ENCODE data around the gene NFASC.

NFASC gene

GRCh38 chr1:205061227-205061626 lies 190.6 kb downstream of the NFASC start:
- no peak overlapping the region for H3K9ac ChIP-seq (ENCODE audit: low read depth, low read length)
- H3K9me3 ChIP-seq (ENCODE audit: control insufficient read depth, insufficient read depth, low read length) = no peaks in the 10 kb centered on the region
- peaks cover 3% of the 10 kb centered on the region; the same call in 1 of the 2 replicates for H3K4me1 ChIP-seq (ENCODE audit: insufficient read depth, low read length)

GRCh38 chr1:205061665-205062069 lies 191.0 kb downstream of the NFASC start:
- Histone ChIP-seq H3K9ac (ENCODE audit: low read depth, low read length) (no peak overlapping the region), H3K9me3 (ENCODE audit: control insufficient read depth, insufficient read depth, low read length) (no peaks in the 10 kb centered on the region), H3K4me1 (ENCODE audit: insufficient read depth, low read length) (peaks cover 3% of the 10 kb centered on the region; the same call in 1 of the 2 replicates), H3K36me3 (ENCODE audit: insufficient read depth, low read length) (no peaks in the 10 kb centered on the region; the same call in 1 of the 2 replicates)

More at GRCh38 chr1:205061227-205061626, 190.6 kb downstream of the NFASC start:
- no peaks in the 10 kb centered on the region; the same call in 1 of the 2 replicates for H3K36me3 ChIP-seq (ENCODE audit: insufficient read depth, low read length)

- no peaks in the 10 kb centered on the region for H3K9me3 ChIP-seq (ENCODE audit: control insufficient read depth, insufficient read depth, low read length)
- peaks cover 3% of the 10 kb centered on the region; the same call in 1 of the 2 replicates for H3K4me1 ChIP-seq (ENCODE audit: insufficient read depth, low read length)
- no peaks in the 10 kb centered on the region for H3K36me3 ChIP-seq (ENCODE audit: insufficient read depth, low read length)
- H3K9ac ChIP-seq (ENCODE audit: low read depth, low read length) = no peak overlapping the region
Observed at GRCh38 chr1:205062319-205062718, 191.7 kb downstream of the NFASC start.

GRCh38 chr1:205062895-205063294 lies 192.2 kb downstream of the NFASC start:
- no peak overlapping the region for H3K9ac ChIP-seq (ENCODE audit: low read depth, low read length)
- no peaks in the 10 kb centered on the region for H3K36me3 ChIP-seq (ENCODE audit: insufficient read depth, low read length)
- H3K9me3 ChIP-seq (ENCODE audit: control insufficient read depth, insufficient read depth, low read length) = no peaks in the 10 kb centered on the region
- H3K4me1 ChIP-seq (ENCODE audit: insufficient read depth, low read length) = peaks cover 3% of the 10 kb centered on the region; the same call in 1 of the 2 replicates

GRCh38 chr1:205064301-205064700 lies 193.6 kb downstream of the NFASC start:
- Histone ChIP-seq H3K9me3 (ENCODE audit: control insufficient read depth, insufficient read depth, low read length) (no peaks in the 10 kb centered on the region), H3K36me3 (ENCODE audit: insufficient read depth, low read length) (no peaks in the 10 kb centered on the region), H3K9ac (ENCODE audit: low read depth, low read length) (no peak overlapping the region), H3K4me1 (ENCODE audit: insufficient read depth, low read length) (peaks cover 3% of the 10 kb centered on the region; the same call in 1 of the 2 replicates)

- H3K9me3 ChIP-seq (ENCODE audit: control insufficient read depth, insufficient read depth, low read length) = no peaks in the 10 kb centered on the region
- no peak overlapping the region for H3K9ac ChIP-seq (ENCODE audit: low read depth, low read length)
- H3K4me1 ChIP-seq (ENCODE audit: insufficient read depth, low read length) = peaks cover 3% of the 10 kb centered on the region; the same call in 1 of the 2 replicates
- H3K36me3 ChIP-seq (ENCODE audit: insufficient read depth, low read length) = no peaks in the 10 kb centered on the region
Observed at GRCh38 chr1:205064741-205065316, 194.2 kb downstream of the NFASC start.

- no peak overlapping the region for H3K9ac ChIP-seq (ENCODE audit: low read depth, low read length)
- no peaks in the 10 kb centered on the region for H3K9me3 ChIP-seq (ENCODE audit: control insufficient read depth, insufficient read depth, low read length)
- peaks cover 3% of the 10 kb centered on the region; the same call in 1 of the 2 replicates for H3K4me1 ChIP-seq (ENCODE audit: insufficient read depth, low read length)
- H3K36me3 ChIP-seq (ENCODE audit: insufficient read depth, low read length) = no peaks in the 10 kb centered on the region
Observed at GRCh38 chr1:205065666-205066065, 195.0 kb downstream of the NFASC start.

- Histone ChIP-seq H3K4me1 (ENCODE audit: insufficient read depth, low read length) (peaks cover 2% of the 10 kb centered on the region; the same call in 1 of the 2 replicates), H3K9me3 (ENCODE audit: control insufficient read depth, insufficient read depth, low read length) (no peaks in the 10 kb centered on the region), H3K9ac (ENCODE audit: low read depth, low read length) (no peak overlapping the region), H3K36me3 (ENCODE audit: insufficient read depth, low read length) (no peaks in the 10 kb centered on the region)
Observed at GRCh38 chr1:205066141-205066818, 195.6 kb downstream of the NFASC start.

GRCh38 chr1:205067031-205067430 lies 196.4 kb downstream of the NFASC start:
- Histone ChIP-seq H3K4me1 (ENCODE audit: insufficient read depth, low read length) (no peaks in the 10 kb centered on the region; the same call in 1 of the 2 replicates), H3K36me3 (ENCODE audit: insufficient read depth, low read length) (no peaks in the 10 kb centered on the region), H3K9me3 (ENCODE audit: control insufficient read depth, insufficient read depth, low read length) (no peaks in the 10 kb centered on the region), H3K9ac (ENCODE audit: low read depth, low read length) (no peak overlapping the region)

- Histone ChIP-seq H3K9ac (ENCODE audit: low read depth, low read length) (no peak overlapping the region), H3K9me3 (ENCODE audit: control insufficient read depth, insufficient read depth, low read length) (no peaks in the 10 kb centered on the region), H3K4me1 (ENCODE audit: insufficient read depth, low read length) (no peaks in the 10 kb centered on the region; the same call in 1 of the 2 replicates), H3K36me3 (ENCODE audit: insufficient read depth, low read length) (no peaks in the 10 kb centered on the region)
Observed at GRCh38 chr1:205068001-205068400, 197.3 kb downstream of the NFASC start.

GRCh38 chr1:205068457-205069040 lies 197.9 kb downstream of the NFASC start:
- no peaks in the 10 kb centered on the region; the same call in 1 of the 2 replicates for H3K4me1 ChIP-seq (ENCODE audit: insufficient read depth, low read length)
- H3K9me3 ChIP-seq (ENCODE audit: control insufficient read depth, insufficient read depth, low read length) = no peaks in the 10 kb centered on the region
- H3K9ac ChIP-seq (ENCODE audit: low read depth, low read length) = no peak overlapping the region
- no peaks in the 10 kb centered on the region for H3K36me3 ChIP-seq (ENCODE audit: insufficient read depth, low read length)

GRCh38 chr1:205069371-205070125 lies 198.9 kb downstream of the NFASC start:
- Histone ChIP-seq H3K4me1 (ENCODE audit: insufficient read depth, low read length) (no peaks in the 10 kb centered on the region; the same call in 1 of the 2 replicates), H3K9ac (ENCODE audit: low read depth, low read length) (no peak overlapping the region), H3K9me3 (ENCODE audit: control insufficient read depth, insufficient read depth, low read length) (no peaks in the 10 kb centered on the region), H3K36me3 (ENCODE audit: insufficient read depth, low read length) (no peaks in the 10 kb centered on the region)

GRCh38 chr1:205071028-205071409 lies 200.4 kb downstream of the NFASC start:
- no peaks in the 10 kb centered on the region for H3K36me3 ChIP-seq (ENCODE audit: insufficient read depth, low read length)
- H3K4me1 ChIP-seq (ENCODE audit: insufficient read depth, low read length) = no peaks in the 10 kb centered on the region; the same call in 1 of the 2 replicates
- no peaks in the 10 kb centered on the region for H3K9me3 ChIP-seq (ENCODE audit: control insufficient read depth, insufficient read depth, low read length)
- no peak overlapping the region for H3K9ac ChIP-seq (ENCODE audit: low read depth, low read length)

GRCh38 chr1:205071801-205072200 lies 201.1 kb downstream of the NFASC start:
- Histone ChIP-seq H3K9me3 (ENCODE audit: control insufficient read depth, insufficient read depth, low read length) (no peaks in the 10 kb centered on the region), H3K36me3 (ENCODE audit: insufficient read depth, low read length) (no peaks in the 10 kb centered on the region), H3K4me1 (ENCODE audit: insufficient read depth, low read length) (no peaks in the 10 kb centered on the region), H3K9ac (ENCODE audit: low read depth, low read length) (no peak overlapping the region)
